ENCODE measurements around the gene ZDHHC11B. TPM values are rescaled to one million over a fixed set of nuclear protein-coding genes. Genes with fewer than 3 reads are reported as not detected.
"Not testable (repeated sequence)": the region's sequence is repeated elsewhere in the genome, so short reads cannot be mapped to it uniquely, and the experiment has no call there.

The ZDHHC11B gene
- total RNA-seq, 1 experiment from 2014 or later = 1.4 TPM

GRCh38 chr5:683551-684481 is 100.7 kb downstream of the ZDHHC11B start:
- Histone ChIP-seq H3K4me1 (ENCODE audit: insufficient read depth, low read length) (no peaks in the 10 kb centered on the region), H3K27ac (ENCODE audit: insufficient read length, low read depth, low read length) (no peak overlapping the region), H3K18ac (ENCODE audit: insufficient read length, low read depth, low read length) (no peak overlapping the region), H3K23ac (ENCODE audit: insufficient read length, low read depth, low read length) (no peak overlapping the region), H2AFZ (ENCODE audit: low read length) (no peak overlapping the region), H2BK12ac (ENCODE audit: insufficient read length, low read depth, low read length) (no peak overlapping the region), H3K9ac (ENCODE audit: extremely low read depth, insufficient read length, low read length) (no peak overlapping the region), H2AK5ac (ENCODE audit: insufficient read length, low read length) (no peak overlapping the region), H2BK20ac (ENCODE audit: low read depth, low read length, poor library complexity, severe bottlenecking) (no peak overlapping the region), H4K5ac (ENCODE audit: insufficient read length, low read depth, low read length) (no peak overlapping the region), H3K9me3 (ENCODE audit: control insufficient read depth, low read depth, low read length) (no peaks in the 10 kb centered on the region), H2BK120ac (ENCODE audit: low read depth, low read length, poor library complexity, severe bottlenecking) (no peak overlapping the region), H4K8ac (replicated peaks; ENCODE audit: insufficient read length, low read depth, low read length) (no peak overlapping the region), H3K14ac (ENCODE audit: insufficient read depth, low read length) (no peak overlapping the region), H3K27me3 (ENCODE audit: insufficient read depth, low read length) (no peaks in the 10 kb centered on the region), H3K4me2 (ENCODE audit: insufficient read depth, insufficient read length, low read length) (no peak overlapping the region), H3K23me2 (ENCODE audit: insufficient read length, low read depth, low read length, poor library complexity, severe bottlenecking) (no peaks in the 10 kb centered on the region), H3K4ac (ENCODE audit: low read depth, low read length) (no peak overlapping the region), H2BK15ac (ENCODE audit: low read depth, low read length) (no peak overlapping the region), H3K79me2 (ENCODE audit: insufficient read depth, low read length) (no peaks in the 10 kb centered on the region), H4K20me1 (ENCODE audit: control insufficient read depth, insufficient read depth, insufficient read length) (no peaks in the 10 kb centered on the region), H3T11ph (ENCODE audit: low read length) (no peak overlapping the region), H4K91ac (ENCODE audit: insufficient read length, low read depth, low read length) (no peak overlapping the region), H2BK5ac (ENCODE audit: insufficient read length, low read length) (no peak overlapping the region), H3K79me1 (ENCODE audit: insufficient read depth, low read depth, low read length, poor library complexity, severe bottlenecking) (no peaks in the 10 kb centered on the region), H3K56ac (ENCODE audit: insufficient read length, low read depth, low read length) (no peak overlapping the region)
- H3K4me3 Mint-ChIP-seq = no peak overlapping the region
- H3K36me3 Mint-ChIP-seq (ENCODE audit: insufficient read depth in 1 of 3, low read depth in 3 of 3) = no peaks in the 10 kb centered on the region
- no peaks in the 10 kb centered on the region for H3K4me1 Mint-ChIP-seq
- peak; percentile 18 for DNase-seq
- peaks cover 44% of the 10 kb centered on the region for H3K27me3 Mint-ChIP-seq (ENCODE audit: low read depth)
- H3K27ac Mint-ChIP-seq = no peak overlapping the region
- no CpG with 5 or more reads among the region's 30 CpGs for WGBS (ENCODE audit: extremely low coverage, insufficient read length, low lambda C conversion rate)
- TF ChIP-seq, protein P1, sequence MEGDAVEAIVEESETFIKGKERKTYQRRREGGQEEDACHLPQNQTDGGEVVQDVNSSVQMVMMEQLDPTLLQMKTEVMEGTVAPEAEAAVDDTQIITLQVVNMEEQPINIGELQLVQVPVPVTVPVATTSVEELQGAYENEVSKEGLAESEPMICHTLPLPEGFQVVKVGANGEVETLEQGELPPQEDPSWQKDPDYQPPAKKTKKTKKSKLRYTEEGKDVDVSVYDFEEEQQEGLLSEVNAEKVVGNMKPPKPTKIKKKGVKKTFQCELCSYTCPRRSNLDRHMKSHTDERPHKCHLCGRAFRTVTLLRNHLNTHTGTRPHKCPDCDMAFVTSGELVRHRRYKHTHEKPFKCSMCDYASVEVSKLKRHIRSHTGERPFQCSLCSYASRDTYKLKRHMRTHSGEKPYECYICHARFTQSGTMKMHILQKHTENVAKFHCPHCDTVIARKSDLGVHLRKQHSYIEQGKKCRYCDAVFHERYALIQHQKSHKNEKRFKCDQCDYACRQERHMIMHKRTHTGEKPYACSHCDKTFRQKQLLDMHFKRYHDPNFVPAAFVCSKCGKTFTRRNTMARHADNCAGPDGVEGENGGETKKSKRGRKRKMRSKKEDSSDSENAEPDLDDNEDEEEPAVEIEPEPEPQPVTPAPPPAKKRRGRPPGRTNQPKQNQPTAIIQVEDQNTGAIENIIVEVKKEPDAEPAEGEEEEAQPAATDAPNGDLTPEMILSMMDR (conservative IDR thresholded peaks at IDR 0.05) = no peak
- no peaks in the 10 kb centered on the region for H3K9me3 Mint-ChIP-seq

- WGBS (ENCODE audit: extremely low coverage, insufficient read length, low lambda C conversion rate) = no CpG with 5 or more reads among the region's 17 CpGs
- not testable (repeated sequence) for H3K79me2 ChIP-seq (ENCODE audit: insufficient read depth, low read length); H3K4me2 ChIP-seq (ENCODE audit: insufficient read depth, insufficient read length, low read length); H3K27me3 ChIP-seq (ENCODE audit: insufficient read depth, low read length); H3K36me3 Mint-ChIP-seq (ENCODE audit: insufficient read depth in 1 of 3, low read depth in 3 of 3); H2BK5ac ChIP-seq (ENCODE audit: insufficient read length, low read length); H3K4ac ChIP-seq (ENCODE audit: low read depth, low read length); H3K79me1 ChIP-seq (ENCODE audit: insufficient read depth, low read depth, low read length, poor library complexity, severe bottlenecking); H4K20me1 ChIP-seq (ENCODE audit: control insufficient read depth, insufficient read depth, insufficient read length); H3K18ac ChIP-seq (ENCODE audit: insufficient read length, low read depth, low read length); H3K23ac ChIP-seq (ENCODE audit: insufficient read length, low read depth, low read length); H3K9ac ChIP-seq (ENCODE audit: extremely low read depth, insufficient read length, low read length); H3K9me3 ChIP-seq (ENCODE audit: control insufficient read depth, low read depth, low read length); H2BK20ac ChIP-seq (ENCODE audit: low read depth, low read length, poor library complexity, severe bottlenecking); H3K56ac ChIP-seq (ENCODE audit: insufficient read length, low read depth, low read length); H4K91ac ChIP-seq (ENCODE audit: insufficient read length, low read depth, low read length); H3K4me1 Mint-ChIP-seq; H3K23me2 ChIP-seq (ENCODE audit: insufficient read length, low read depth, low read length, poor library complexity, severe bottlenecking); H3K14ac ChIP-seq (ENCODE audit: insufficient read depth, low read length); H2BK15ac ChIP-seq (ENCODE audit: low read depth, low read length); H4K5ac ChIP-seq (ENCODE audit: insufficient read length, low read depth, low read length); H2BK12ac ChIP-seq (ENCODE audit: insufficient read length, low read depth, low read length); H3K27ac Mint-ChIP-seq; H3K4me3 Mint-ChIP-seq; H4K8ac ChIP-seq (replicated peaks; ENCODE audit: insufficient read length, low read depth, low read length); H2AFZ ChIP-seq (ENCODE audit: low read length); H3K9me3 Mint-ChIP-seq; H3K4me1 ChIP-seq (ENCODE audit: insufficient read depth, low read length); H2BK120ac ChIP-seq (ENCODE audit: low read depth, low read length, poor library complexity, severe bottlenecking); H3T11ph ChIP-seq (ENCODE audit: low read length); H3K27ac ChIP-seq (ENCODE audit: insufficient read length, low read depth, low read length); H2AK5ac ChIP-seq (ENCODE audit: insufficient read length, low read length)
- peak; percentile 19 for DNase-seq
- H3K27me3 Mint-ChIP-seq (ENCODE audit: low read depth) = peaks cover 42% of the 10 kb centered on the region
Observed at GRCh38 chr5:682651-683358, 101.7 kb downstream of the ZDHHC11B start.
